Measurements from ENCODE around the gene PLCB2.

GRCh38 chr15:40338921-40339620, 31.3 kb upstream of the PLCB2 start:
- no peak for TF ChIP-seq CTCF (IDR thresholded peaks at IDR 0.05; ENCODE audit: insufficient read depth, low read depth, low read length)
- no peak for TF ChIP-seq EZH2 (IDR thresholded peaks at IDR 0.05; ENCODE audit: insufficient read depth, low read length)

All from astrocyte (in vitro differentiated cells and primary cell).